Midbrain (tissue), 1 donor: Measurements from ENCODE around the gene HMGCL.
"Not testable (repeated sequence)": the region's sequence is repeated elsewhere in the genome, so short reads cannot be mapped to it uniquely, and the experiment has no call there.

Experiments used
- DNase-seq: peaks from one replicate; lab custom pipeline; 2025; lab: John Stamatoyannopoulos, UW

Gene HMGCL

GRCh38 chr1:23826590-23826989 is 1.4 kb upstream of the HMGCL start:
- not testable (repeated sequence) for DNase-seq

- DNase-seq, result peak; percentile 20
Measured at GRCh38 chr1:23825762-23826522, 713 bp upstream of the HMGCL start.

GRCh38 chr1:23824711-23825075 is 536 bp downstream of the HMGCL start:
- DNase-seq, result no peak

GRCh38 chr1:23823767-23824166 is 1.5 kb downstream of the HMGCL start:
- DNase-seq, result no peak

- DNase-seq, result no peak
Measured at GRCh38 chr1:23817633-23818032, 7.6 kb downstream of the HMGCL start.

- no peak for DNase-seq
Measured at GRCh38 chr1:23816906-23817305, 8.3 kb downstream of the HMGCL start.

- no peak for DNase-seq
Measured at GRCh38 chr1:23816361-23816760, 8.9 kb downstream of the HMGCL start.

GRCh38 chr1:23814016-23814415 is 11.2 kb downstream of the HMGCL start:
- no peak for DNase-seq

- no peak for DNase-seq
Measured at GRCh38 chr1:23810818-23811540, 14.2 kb downstream of the HMGCL start.

- DNase-seq, result peak; percentile 29
Measured at GRCh38 chr1:23809751-23810171, 15.5 kb downstream of the HMGCL start.

GRCh38 chr1:23807453-23807852 is 17.8 kb downstream of the HMGCL start:
- DNase-seq, result no peak

- DNase-seq, result no peak
Measured at GRCh38 chr1:23806280-23806679, 18.9 kb downstream of the HMGCL start.

- DNase-seq, result no peak
Measured at GRCh38 chr1:23805025-23805424, 20.2 kb downstream of the HMGCL start.

GRCh38 chr1:23804183-23804835 is 20.9 kb downstream of the HMGCL start:
- no peak for DNase-seq

GRCh38 chr1:23803674-23804073 is 21.6 kb downstream of the HMGCL start:
- DNase-seq, result no peak

GRCh38 chr1:23802809-23803342 is 22.4 kb downstream of the HMGCL start:
- DNase-seq, result not testable (repeated sequence)

GRCh38 chr1:23801876-23802275 is 23.4 kb downstream of the HMGCL start:
- DNase-seq, result no peak

GRCh38 chr1:23801338-23801748 is 23.9 kb downstream of the HMGCL start:
- DNase-seq, result no peak

- DNase-seq, result peak; percentile 95
Measured at GRCh38 chr1:23800400-23801337, 24.6 kb downstream of the HMGCL start, which contains the start of gene GALE. TSS of gene GALE (minus strand) at chr1:23800754. CDS start at chr1:23799007, 1,747 bp downstream.

- no peak for DNase-seq
Measured at GRCh38 chr1:23799570-23800399, 25.4 kb downstream of the HMGCL start.

GRCh38 chr1:23799255-23799569 is 26.0 kb downstream of the HMGCL start:
- DNase-seq, result no peak
